K562 (cell line): ENCODE results near the gene HNRNPF. TPM values are rescaled to one million over a fixed set of nuclear protein-coding genes. Genes with fewer than 3 reads are reported as not detected.

Experiments
- BDP1 ChIP-seq: IDR thresholded peaks from 3 replicates; pipeline ENCODE4 v1.6.1; 2011; ENCODE audit not compliant: insufficient read length, insufficient read depth
- JUNB ChIP-seq: fragments of 450-650 bp; formaldehyde crosslinking; conservative IDR thresholded peaks from 2 replicates; pipeline ENCODE4 v1.4.0; 2020; ENCODE audit warnings: mild to moderate bottlenecking
- MYC ChIP-seq, 2 experiments: fragments of 250-450 bp in 1 of 2; sonication (Bioruptor Pico) in 1 of 2; IDR thresholded peaks; 2 replicates each; pipeline versions ENCODE4 v1.5.1 to v1.6.1; 2012 to 2021; ENCODE audit warnings: low read depth in 2 of 2, borderline replicate concordance in 1 of 2, improper control_type of control experiment in 1 of 2, low read length in 1 of 2, mild to moderate bottlenecking in 1 of 2, moderate library complexity in 1 of 2
- NFIC ChIP-seq: fragments of 450-650 bp; IDR thresholded peaks from 2 replicates; pipeline ENCODE4 v1.6.1; 2017; ENCODE audit warnings: mild to moderate bottlenecking, inconsistent platforms
- POLR2AphosphoS5 ChIP-seq: IDR thresholded peaks from 2 replicates; pipeline ENCODE4 v1.6.1; 2011; ENCODE audit warnings: mild to moderate bottlenecking, low read depth, low read length, moderate library complexity; ENCODE audit not compliant: control insufficient read depth, insufficient read depth
- RAD21 ChIP-seq, 2 experiments: fragments of 250-450 bp in 1 of 2; fragments of 450-650 bp in 1 of 2; sonication (Bioruptor Pico) in 1 of 2; formaldehyde crosslinking in 1 of 2; IDR thresholded peaks in 1 of 2; conservative IDR thresholded peaks in 1 of 2; 2 replicates each; pipeline versions ENCODE4 v1.4.0 to v1.8.0; 2020 to 2022; ENCODE audit warnings: mild to moderate bottlenecking in 2 of 2, moderate library complexity in 1 of 2
- SRF ChIP-seq, 2 experiments: fragments of 250-450, 450-650 bp in 1 of 2; sonication (Bioruptor Pico) in 1 of 2; sonication (generic) in 1 of 2; formaldehyde crosslinking; IDR thresholded peaks; 2 replicates each; pipeline versions ENCODE4 v1.5.0 to v1.5.1; 2020 to 2022; ENCODE audit warnings: mild to moderate bottlenecking in 1 of 2, missing genetic modification reagents in 1 of 2
- ZBTB8A ChIP-seq: fragments of 450-650 bp; IDR thresholded peaks from 2 replicates; pipeline ENCODE4 v1.6.1; 2018; ENCODE audit warnings: mild to moderate bottlenecking, moderate library complexity; ENCODE audit not compliant: partially characterized antibody
- ZNF707 ChIP-seq: fragments of 250-450 bp; sonication (Bioruptor Pico); conservative IDR thresholded peaks from 2 replicates; pipeline ENCODE4 v1.8.0; 2022; ENCODE audit warnings: inconsistent platforms, mild to moderate bottlenecking, moderate library complexity
- polyA plus RNA-seq, 8 experiments: library from polyadenylated mRNA; depleted of rRNA in 4 of 8; stranded (reverse) in 5 of 8; unstranded in 3 of 8; fragments of >200 nt; fragmentation: Nextera tagmentation in 2 of 8; fragmentation: Illumina TruSeq in 1 of 8; extraction: Ambion mirVana in 2 of 8; extraction: Trizol in 1 of 8; gene quantifications; 2 replicates each; pipeline versions ENCODE4 v1.2.1 to v1.2.3, GENCODE V29; 2011 to 2014; ENCODE audit warnings: inconsistent platforms in 1 of 8, missing spikeins in 1 of 8
- total RNA-seq, 7 experiments: library from RNA; depleted of rRNA in 6 of 7; stranded (reverse); fragments of >200 nt in 6 of 7; fragmentation: Illumina TruSeq in 2 of 7; extraction: Trizol in 2 of 7; gene quantifications; 2 replicates each; pipeline versions ENCODE4 v1.2.1 to v1.2.3, GENCODE V29; 2011 to 2021; ENCODE audit warnings: low replicate concordance in 1 of 7
- TF ChIP-seq, protein P1 (sequence below): conservative IDR thresholded peaks from 2 replicates; pipeline ENCODE4 v1.6.1; 2011; ENCODE audit warnings: low read depth, mild to moderate bottlenecking, low read length; ENCODE audit not compliant: control insufficient read depth
- TF ChIP-seq, protein P2 (sequence below): fragments of 200-800 bp; sonication (Bioruptor generic); IDR thresholded peaks from 2 replicates; pipeline ENCODE4 v1.6.1; 2017; ENCODE audit warnings: missing genetic modification characterization, missing compliant biosample characterization
- TF ChIP-seq, protein P3 (sequence below): fragments of 250-450 bp; sonication (Bioruptor Pico); IDR thresholded peaks from 2 replicates; pipeline ENCODE4 v1.5.0; 2021
- TF ChIP-seq, protein P4 (sequence below), 2 experiments: fragments of 450-650 bp in 1 of 2; sonication (generic) in 1 of 2; formaldehyde crosslinking in 1 of 2; IDR thresholded peaks; 2 replicates each; pipeline versions ENCODE4 v1.7.1 to v1.9.0; 2016 to 2022; ENCODE audit warnings: inconsistent platforms in 1 of 2, mild to moderate bottlenecking in 1 of 2, missing genetic modification reagents in 1 of 2

HNRNPF gene
- total and polyA plus RNA-seq, 9 of the 15 experiments (the other 6 are each of a cell fraction or from before 2014, with no cell fraction given) = 192 to 489 (median 416) TPM

DNA sequence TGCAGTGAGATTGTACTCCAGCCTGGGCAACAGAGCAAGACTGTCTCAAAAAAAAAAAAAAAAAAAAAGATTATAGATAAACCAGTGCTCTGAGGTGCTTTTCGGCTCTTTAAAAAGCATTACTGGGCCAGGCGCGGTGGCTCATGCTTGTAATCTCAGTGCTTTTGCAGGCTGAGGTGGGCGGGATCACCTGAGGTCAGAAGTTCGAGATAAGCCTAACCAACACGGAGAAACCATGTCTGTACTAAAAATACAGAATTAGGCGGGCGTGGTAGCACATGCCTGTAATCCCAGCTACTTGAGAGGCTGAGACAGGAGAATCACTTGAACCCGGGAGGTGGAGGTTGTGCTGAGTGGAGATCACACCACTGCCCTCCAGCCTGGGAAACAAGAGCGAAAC lies 6.6 kb upstream of the HNRNPF start (continued):
- TF ChIP-seq, protein P1, sequence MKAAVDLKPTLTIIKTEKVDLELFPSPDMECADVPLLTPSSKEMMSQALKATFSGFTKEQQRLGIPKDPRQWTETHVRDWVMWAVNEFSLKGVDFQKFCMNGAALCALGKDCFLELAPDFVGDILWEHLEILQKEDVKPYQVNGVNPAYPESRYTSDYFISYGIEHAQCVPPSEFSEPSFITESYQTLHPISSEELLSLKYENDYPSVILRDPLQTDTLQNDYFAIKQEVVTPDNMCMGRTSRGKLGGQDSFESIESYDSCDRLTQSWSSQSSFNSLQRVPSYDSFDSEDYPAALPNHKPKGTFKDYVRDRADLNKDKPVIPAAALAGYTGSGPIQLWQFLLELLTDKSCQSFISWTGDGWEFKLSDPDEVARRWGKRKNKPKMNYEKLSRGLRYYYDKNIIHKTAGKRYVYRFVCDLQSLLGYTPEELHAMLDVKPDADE = no peak
- TF ChIP-seq, protein P2, sequence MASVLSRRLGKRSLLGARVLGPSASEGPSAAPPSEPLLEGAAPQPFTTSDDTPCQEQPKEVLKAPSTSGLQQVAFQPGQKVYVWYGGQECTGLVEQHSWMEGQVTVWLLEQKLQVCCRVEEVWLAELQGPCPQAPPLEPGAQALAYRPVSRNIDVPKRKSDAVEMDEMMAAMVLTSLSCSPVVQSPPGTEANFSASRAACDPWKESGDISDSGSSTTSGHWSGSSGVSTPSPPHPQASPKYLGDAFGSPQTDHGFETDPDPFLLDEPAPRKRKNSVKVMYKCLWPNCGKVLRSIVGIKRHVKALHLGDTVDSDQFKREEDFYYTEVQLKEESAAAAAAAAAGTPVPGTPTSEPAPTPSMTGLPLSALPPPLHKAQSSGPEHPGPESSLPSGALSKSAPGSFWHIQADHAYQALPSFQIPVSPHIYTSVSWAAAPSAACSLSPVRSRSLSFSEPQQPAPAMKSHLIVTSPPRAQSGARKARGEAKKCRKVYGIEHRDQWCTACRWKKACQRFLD (CRISPR knock-in tag) = peak; percentile 47; the same call in 1 of the 2 replicates
- TF ChIP-seq BDP1 = no peak
- TF ChIP-seq SRF (CRISPR knock-in tag; IDR thresholded peaks at IDR 0.05) = no peak
- TF ChIP-seq ZBTB8A = no peak
- TF ChIP-seq NFIC = 0 out of 2 replicates have a peak, but pooled peaks have one; percentile 49
- peak; percentile 24; the same call in 1 of the 2 replicates for TF ChIP-seq POLR2AphosphoS5
- no peak for TF ChIP-seq ZNF707 (CRISPR knock-in tag)
- TF ChIP-seq RAD21 (CRISPR knock-in tag; conservative IDR thresholded peaks at IDR 0.05 in 1 of 2, IDR thresholded peaks at IDR 0.05 in 1 of 2) = no peak
- TF ChIP-seq JUNB (CRISPR knock-in tag) = no peak
- TF ChIP-seq, protein P3, sequence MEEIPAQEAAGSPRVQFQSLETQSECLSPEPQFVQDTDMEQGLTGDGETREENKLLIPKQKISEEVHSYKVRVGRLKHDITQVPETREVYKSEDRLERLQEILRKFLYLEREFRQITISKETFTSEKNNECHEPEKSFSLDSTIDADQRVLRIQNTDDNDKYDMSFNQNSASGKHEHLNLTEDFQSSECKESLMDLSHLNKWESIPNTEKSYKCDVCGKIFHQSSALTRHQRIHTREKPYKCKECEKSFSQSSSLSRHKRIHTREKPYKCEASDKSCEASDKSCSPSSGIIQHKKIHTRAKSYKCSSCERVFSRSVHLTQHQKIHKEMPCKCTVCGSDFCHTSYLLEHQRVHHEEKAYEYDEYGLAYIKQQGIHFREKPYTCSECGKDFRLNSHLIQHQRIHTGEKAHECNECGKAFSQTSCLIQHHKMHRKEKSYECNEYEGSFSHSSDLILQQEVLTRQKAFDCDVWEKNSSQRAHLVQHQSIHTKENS = no peak
- TF ChIP-seq, protein P4, sequence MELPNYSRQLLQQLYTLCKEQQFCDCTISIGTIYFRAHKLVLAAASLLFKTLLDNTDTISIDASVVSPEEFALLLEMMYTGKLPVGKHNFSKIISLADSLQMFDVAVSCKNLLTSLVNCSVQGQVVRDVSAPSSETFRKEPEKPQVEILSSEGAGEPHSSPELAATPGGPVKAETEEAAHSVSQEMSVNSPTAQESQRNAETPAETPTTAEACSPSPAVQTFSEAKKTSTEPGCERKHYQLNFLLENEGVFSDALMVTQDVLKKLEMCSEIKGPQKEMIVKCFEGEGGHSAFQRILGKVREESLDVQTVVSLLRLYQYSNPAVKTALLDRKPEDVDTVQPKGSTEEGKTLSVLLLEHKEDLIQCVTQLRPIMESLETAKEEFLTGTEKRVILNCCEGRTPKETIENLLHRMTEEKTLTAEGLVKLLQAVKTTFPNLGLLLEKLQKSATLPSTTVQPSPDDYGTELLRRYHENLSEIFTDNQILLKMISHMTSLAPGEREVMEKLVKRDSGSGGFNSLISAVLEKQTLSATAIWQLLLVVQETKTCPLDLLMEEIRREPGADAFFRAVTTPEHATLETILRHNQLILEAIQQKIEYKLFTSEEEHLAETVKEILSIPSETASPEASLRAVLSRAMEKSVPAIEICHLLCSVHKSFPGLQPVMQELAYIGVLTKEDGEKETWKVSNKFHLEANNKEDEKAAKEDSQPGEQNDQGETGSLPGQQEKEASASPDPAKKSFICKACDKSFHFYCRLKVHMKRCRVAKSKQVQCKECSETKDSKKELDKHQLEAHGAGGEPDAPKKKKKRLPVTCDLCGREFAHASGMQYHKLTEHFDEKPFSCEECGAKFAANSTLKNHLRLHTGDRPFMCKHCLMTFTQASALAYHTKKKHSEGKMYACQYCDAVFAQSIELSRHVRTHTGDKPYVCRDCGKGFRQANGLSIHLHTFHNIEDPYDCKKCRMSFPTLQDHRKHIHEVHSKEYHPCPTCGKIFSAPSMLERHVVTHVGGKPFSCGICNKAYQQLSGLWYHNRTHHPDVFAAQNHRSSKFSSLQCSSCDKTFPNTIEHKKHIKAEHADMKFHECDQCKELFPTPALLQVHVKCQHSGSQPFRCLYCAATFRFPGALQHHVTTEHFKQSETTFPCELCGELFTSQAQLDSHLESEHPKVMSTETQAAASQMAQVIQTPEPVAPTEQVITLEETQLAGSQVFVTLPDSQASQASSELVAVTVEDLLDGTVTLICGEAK (IDR thresholded peaks at IDR 0.05) = no peak
- TF ChIP-seq, protein P4 (CRISPR knock-in tag; IDR thresholded peaks at IDR 0.05) = no peak
- peak; percentile 60; the same call in 1 of the 2 replicates for TF ChIP-seq MYC (IDR thresholded peaks at IDR 0.05; ENCODE audit: low read depth, low read length)
- no peak for TF ChIP-seq MYC (CRISPR knock-in tag; IDR thresholded peaks at IDR 0.05; ENCODE audit: borderline replicate concordance, low read depth)
